ENCODE measurements around the gene ITGA2.

- TF ChIP-seq CTCF (IDR thresholded peaks at IDR 0.05) (no peak), EZH2 (IDR thresholded peaks at IDR 0.05; ENCODE audit: borderline replicate concordance, insufficient read depth, low read depth, low read length, poor library complexity, severe bottlenecking) (no peak)
Observed at GRCh38 chr5:52989025-52989780, at the start of gene ITGA2.

All from B cell (primary cell).